DMS53 (cell line): Measurements from ENCODE around the gene UACA.

Experiments used
- DNase-seq: peaks from one replicate; lab custom pipeline; 2025; lab: John Stamatoyannopoulos, UW

The UACA gene

DNA sequence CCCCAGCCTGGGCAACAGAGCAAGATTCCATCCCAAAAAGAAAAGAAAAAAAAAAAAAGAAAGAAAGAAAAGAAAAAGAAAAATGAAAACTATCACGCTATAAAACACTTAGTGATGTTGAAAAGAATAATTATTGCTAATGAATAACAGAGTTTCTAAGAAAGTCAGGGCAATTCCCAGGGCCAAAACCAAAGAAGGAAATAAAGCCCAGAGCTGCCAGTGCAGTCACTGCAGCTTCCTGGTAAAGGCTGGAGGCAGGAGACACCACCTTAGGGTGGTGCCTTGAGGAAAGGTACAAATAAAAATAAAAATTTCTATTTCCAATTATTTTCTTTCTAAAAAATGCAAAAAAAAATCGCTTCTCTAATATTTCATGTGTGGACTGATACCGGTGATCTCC lies 19.7 kb upstream of the UACA start:
- DNase-seq = no peak

DNA sequence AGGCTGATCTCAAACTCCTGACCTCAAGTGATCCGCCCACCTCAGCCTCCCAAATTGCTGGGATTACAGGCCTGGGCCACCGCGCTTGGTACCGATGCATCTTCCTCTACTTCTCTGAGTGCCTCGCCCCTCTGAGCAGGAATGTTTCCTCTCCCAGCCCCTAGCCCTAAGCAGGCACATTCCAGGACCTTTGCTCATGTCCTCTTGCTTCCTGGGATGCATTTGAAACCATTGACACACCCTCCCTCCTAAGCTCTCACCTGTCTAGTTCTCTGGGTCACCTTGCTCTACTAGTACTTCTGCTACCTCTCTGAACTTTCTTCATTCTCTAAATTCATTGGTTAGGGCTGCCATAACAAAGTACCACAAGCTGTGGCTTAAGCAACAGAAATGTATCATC lies 17.9 kb upstream of the UACA start:
- DNase-seq = no peak

DNA sequence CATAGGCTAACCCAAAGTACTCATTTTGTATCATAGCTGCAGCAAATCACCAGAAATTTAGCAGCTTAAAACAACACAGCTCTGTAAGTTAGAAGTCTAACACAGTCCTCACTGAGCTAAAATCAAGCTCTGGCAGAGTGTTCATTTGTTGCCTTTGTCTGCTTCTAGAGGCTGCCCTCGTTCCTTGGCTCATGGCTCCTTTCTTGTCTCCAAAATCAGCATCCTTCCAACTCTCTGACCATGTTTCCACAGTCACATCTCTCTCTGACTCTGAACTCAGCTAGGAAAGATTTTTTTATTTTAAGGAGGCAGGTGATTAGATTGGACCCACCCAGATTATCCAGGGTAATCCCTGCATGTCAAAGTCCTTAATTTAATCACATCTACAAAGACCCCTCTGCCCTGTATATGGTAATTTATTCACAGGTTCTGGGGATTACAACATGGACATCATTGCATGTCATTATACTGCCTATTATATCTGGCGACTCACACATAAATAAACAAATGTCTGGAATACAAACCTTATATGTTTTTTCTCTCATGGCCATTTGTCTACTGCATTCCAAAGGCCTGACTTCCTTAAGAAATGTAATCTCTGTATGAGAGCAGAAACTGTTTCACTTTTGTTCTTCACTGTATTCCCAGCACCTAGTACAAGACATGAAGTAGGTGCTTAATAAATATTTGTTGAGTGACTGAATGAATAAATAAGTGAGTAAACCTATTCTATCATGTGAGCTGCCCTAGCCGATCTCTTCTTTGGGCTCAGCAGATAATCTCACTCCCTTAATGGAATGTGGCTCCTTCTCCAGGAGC lies 15.1 kb upstream of the UACA start:
- peak; percentile 27 for DNase-seq

DNA sequence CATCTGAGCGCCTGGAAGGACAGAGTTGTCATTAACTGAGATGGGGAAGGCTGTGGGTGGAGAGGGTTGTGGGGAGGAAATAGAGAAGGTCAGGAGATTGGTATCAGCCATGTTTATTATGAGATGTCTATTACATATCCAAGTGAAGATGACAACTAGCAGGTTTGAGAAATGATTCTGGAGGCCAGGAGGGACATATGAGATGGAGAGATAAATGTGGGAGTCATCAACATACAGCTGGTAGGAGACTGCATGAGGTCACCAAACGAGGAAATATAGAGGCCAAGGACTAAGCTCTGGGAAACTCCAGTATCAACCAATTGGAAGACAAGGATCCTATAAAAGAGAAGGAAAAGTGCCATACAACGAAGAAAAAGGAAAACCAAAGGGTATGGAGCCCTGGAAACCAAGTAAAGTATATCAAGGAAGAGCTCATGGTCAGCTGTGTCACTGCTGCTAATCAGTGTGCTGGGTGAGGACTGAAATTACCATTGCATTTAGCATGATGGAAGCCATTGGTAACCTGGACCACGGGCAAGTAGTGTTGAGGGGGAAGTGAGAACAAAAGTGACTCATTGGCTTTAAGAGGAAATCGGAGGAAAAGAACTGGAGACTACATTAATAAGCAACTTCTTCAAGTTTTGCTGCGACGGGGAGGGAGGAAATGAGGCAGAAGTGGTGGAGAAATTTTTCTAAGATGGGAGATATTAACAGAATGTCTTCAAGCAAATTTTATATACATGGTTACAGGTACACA lies 14.0 kb upstream of the UACA start:
- peak; percentile 22 for DNase-seq

DNA sequence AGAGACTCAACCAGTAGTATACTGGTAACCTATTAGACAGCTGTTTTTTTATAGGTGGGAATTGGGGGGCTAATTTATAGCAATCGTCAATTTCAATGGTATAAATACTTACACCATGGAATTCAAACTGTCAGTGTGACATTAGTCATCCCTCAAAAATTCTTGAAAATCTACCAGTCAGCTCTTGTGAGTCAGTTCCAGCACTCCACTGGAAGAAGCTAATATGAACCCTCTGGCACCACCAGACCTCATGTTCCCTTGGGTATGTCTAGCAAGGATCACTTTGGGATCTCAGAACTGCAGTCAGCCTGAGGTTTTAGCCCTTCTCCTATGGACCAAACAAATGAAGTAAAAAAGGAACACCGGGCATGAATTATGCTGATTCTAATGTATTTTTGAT lies 11.8 kb upstream of the UACA start:
- DNase-seq = no peak

DNA sequence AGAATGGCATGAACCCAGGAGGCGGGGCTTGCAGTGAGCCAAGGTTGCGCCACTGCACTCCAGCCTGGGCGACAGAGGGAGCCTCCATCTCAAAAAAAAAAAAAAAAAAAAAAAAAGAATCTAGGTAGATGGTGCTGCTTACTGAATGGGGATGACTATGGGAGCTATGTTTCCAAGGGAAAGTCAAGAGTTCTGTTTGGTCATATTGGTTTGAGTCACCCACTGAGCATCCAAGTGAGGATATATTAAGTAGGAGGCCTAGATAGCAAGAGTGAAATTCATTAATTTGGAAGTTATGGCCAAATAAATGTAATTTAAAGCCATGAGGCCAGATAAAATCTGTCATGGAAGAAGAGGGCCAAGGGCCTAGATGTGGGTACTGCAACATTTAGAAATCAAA lies 9.0 kb upstream of the UACA start:
- DNase-seq = no peak

DNA sequence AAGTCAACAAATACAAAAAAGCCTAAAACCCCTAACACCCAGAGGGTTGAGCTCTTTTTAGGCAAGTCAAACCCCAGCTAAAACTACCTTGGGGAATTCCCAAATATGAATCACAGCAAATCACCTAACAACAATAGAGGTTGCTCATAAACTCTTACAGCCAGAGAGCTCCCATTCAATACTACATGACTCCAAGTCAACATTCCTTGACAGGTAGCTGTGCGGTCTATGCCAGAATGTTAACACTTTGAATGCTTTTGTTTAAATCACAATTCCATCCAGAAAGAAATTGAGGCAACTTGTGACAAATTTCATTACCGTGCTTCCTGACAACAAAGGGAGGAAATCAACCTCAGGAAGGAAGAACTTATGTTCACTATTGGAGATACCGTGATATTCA lies 7.5 kb upstream of the UACA start:
- no peak for DNase-seq

DNA sequence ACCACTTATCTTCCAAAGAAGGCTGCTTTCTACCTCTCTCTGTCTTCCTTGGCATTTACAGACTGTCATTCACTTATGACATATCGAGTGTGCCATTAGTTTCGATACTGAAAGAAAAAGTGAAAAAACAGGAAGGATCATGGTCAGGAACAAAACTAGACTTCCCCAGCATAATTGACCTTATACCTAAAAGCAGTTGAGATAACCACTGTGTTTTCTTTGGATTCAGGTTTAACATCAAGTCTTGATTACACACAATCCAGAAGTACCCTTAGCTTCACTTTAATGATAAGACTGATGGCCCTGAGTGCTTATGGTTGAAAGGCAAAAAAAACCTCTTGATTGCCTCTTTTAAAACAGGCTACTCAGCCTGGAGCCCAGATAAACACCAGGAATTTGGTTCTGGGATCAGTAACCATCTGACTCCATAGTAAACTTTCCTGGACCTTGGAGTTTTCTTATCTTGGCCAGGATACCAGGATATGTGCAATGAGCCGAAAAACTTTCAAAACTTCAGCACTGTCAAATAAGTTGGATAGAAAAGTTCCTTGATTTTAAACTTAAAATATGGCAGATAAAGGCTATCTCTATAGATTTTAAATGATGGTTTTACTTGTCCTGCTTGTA lies 5.0 kb upstream of the UACA start:
- no peak for DNase-seq

DNA sequence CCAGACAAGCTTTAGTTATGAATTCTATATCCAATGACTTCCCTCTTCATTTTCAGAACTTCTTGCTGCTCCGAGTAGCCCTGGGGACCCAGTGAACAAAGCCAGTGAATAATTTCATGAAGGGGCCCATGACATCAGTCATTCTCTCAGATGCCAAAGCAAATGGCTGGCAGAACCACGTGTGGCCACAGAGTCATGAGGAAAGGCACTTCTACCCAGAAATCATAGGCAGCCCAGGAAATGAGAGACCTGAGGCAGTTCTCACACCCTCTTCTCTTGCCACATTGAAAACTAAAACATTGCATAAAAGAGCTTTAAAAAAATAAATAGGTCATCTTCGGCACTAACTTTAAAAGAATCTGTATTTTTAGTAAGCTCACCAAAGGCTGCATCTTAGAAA lies 4.3 kb upstream of the UACA start:
- no peak for DNase-seq

DNA sequence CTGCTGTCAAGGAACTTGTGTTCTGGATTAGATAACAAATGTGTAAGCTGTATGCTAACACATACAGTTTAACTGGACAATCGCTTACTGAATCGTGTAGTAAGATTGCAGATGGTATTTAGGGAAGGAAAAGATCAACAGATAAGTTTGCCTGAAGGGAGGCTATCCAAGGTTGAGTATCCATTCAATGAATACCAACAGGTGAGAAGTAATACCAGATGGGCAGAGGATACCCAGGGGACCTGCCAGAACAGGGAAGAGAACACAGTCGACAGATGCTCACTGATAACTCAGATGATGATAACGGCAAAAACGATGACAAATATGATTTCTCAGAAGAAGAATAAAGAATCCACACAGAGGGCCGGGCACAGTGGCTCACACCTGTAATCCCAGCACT lies 3.2 kb upstream of the UACA start:
- no peak for DNase-seq

DNA sequence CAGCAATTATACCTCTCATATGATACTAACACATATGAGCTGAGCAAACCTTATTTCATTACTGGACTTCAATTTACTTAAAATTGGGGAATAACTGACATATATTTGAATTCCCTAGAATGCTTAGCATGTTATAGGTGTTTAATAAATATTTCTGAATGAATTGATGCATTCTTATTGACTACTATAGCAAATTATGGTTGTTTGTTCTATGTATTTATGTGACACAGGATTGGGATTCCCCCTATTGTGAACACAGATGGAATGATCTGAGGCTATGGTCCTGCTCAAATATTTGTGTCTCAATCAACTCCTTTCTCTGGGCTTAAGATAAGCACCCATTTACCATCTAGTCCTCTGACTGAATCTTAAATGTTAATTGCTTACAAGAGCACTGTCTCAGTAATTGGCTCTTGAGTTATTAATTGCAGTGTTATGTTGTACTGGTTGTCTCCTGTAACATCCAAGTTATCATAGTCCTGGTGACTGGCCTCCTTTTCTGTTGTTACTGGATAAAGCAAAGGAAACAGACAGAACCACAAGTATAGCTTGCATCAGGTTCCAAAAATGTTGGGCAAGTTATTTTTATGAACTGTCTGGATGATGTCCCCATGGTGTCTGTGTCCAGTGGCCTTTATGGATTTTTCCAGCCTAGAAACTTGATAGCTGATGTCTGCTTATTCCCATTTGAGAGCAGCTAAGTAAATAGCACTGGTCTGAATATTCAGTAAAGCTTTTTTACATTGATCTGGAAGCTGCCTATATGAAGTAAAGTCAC lies 2.3 kb upstream of the UACA start:
- no peak for DNase-seq

DNA sequence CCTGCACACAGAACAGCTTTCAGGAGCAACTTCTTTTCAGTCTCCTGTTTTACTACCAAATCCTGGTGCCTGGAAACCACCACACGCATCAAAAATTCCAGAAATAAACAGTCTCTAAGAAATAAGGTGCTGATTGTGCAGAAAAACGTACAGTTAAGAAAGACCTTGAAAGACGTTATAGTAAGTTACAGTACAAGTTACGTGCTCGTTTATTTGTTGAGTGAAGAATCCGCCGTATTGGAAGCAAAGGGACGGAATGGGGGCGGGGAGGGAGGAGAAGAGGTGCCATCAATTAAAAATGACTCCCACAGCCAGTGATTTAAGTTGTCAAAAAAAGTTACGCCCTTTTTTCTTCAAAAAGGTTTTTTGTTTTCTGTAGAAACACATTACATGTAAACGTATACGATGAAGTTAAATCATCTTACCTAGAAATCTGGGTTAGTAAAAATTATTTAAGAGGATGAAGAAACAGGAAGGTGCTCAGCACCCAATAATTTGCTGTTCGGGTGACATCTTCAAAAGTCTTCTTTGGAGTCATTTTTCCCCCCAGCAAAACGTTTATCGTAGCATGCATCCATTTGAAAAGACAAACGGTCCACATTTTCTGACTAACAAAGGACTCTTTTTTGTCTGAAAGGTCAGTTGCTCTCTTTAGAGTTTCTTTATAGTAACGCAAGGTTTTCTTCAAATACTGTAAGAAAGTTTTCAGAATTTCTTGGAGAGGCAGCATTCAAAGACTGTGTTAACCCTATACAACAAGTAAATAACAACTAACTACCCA lies 782 bp upstream of the UACA start:
- peak; percentile 36 for DNase-seq

DNA sequence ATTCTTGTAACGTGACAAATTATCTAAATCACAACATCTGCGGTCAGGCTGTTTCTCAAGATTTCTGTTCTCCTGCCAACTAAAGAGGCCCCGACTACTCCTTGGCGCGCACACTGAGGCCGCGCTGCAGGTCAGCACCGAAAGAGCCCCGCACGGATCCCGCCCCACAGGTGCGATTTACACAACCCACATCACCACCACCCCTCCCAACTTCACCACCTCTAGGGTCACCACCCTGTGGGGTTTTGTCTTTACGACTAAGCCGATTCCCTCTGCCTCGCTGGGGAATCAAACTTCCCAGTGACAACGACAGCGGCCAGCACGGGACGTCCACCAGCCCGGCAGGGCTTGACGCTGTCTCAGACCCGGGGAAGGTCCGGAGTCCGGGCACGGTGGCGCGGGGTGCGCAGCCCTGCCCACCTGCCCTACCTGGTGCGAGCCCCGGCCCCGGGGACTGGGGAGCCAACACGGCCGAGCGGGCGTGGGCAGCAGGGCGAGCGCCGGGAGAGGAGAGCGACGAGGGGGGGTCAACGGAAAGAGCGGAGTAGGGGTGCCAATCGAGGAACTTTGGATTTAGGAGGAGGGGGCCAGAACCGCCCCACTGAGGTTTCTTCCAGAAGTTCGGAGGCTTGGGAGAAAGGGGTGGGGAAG lies 764 bp downstream of the UACA start:
- DNase-seq = peak; percentile 71

DNA sequence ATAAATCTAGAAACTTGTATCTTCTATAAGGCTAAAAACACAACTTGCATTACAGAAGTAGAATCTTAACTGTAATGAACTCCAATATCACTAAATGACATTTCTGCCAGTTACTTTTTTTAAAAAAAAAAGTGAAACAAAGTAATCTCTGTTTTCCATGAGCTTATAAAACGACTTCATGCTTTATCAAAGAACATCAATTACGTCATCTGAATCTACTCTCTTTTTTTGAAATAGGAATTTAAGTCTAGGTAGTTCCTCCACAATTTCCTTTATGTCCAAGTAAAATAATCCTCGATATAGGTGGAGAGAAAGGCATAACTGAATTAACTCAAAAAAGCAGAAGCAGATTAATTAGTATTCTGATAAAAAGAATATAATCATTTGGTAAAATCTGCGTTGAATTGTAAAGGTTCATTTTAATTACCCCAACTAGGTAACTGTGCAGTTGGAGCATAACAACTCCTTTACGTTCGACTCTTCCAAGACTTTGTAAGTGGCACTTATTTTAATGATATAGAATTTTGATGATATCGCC lies 1.4 kb downstream of the UACA start:
- peak; percentile 22 for DNase-seq

DNA sequence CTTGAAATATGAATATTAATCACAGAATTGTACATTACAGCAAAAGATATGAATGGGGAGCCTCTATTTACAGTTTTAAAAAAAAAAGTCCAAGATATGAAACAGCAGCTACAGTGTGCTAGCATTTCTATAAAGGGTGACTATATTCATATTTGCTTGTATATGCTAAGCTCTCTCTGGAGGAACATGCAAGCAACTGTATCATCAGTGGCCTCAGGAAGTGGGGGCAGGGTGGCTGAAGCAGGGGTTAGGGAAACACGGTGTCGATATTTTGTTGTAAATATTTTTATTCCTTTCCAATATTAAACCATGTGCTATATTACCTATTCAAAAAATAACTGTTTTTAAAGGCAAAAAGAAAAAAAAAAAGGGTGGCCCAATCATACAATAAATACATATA lies 2.3 kb downstream of the UACA start:
- peak; percentile 18 for DNase-seq

DNA sequence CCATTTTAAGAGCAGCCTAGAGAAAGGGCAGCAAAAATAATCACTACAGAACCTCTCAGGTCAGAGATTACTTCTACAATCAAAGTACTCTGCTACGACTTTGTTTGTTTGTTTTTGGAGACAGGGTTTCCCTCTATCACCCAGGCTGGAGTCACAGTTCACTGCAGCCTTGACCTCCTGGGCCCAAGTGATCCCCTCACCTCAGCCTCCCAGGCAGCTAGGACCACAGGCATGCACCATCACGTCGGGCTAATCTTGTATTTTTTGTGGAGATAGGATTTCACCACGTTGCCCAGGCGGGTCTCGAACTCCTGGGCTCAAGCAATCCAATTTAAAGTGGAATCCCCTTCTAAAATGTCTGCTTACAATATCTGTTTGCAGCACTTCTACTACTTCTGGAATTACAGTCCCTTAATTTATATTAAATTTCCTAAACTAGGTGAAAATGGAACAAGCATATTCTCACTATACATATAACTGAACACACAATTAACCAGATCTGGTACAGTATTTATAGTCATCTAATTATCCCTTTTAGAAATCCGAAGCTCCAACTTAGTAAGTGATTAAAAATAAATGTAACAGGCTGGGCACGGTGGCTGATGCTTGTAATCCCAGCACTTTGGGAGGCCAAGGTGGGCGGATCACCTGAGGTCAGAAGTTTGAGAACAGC lies 4.4 kb downstream of the UACA start:
- no peak for DNase-seq

DNA sequence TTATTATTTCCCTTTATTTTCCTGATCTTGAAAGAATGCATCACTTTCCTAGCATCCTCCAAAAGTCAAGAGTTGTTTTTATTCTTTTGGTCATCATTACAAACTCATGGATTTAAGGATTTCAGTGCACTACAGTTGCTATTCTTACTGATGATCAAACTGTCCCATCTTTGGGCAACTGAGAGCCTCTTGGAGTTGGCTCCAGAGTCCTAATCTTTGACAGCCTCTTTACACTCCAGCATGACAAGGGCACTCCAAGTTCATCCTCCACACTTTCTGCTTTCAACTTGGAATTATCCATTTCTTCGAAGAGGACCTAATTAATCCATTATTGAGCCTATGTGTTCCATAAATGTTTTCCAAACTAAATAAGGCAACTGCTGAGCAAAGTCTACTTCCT lies 5.7 kb downstream of the UACA start:
- DNase-seq = no peak

DNA sequence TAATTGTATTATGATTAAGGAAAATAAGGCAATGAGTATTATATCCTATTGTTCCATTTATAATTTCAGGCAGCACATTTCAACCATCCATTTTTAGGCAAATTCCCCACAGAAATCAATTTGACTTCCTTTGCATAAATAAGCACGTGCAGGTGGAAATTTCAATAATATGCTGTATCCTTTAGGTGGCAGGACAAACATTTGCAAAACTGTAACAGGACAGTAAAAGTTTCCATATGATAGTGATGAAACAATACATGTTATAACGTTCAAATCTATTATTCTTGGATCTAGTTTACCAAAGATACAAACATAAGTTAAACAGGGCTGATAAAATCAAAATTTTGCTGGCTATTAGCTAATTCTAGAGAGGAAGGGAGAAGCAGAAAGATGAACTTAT lies 8.5 kb downstream of the UACA start:
- no peak for DNase-seq

DNA sequence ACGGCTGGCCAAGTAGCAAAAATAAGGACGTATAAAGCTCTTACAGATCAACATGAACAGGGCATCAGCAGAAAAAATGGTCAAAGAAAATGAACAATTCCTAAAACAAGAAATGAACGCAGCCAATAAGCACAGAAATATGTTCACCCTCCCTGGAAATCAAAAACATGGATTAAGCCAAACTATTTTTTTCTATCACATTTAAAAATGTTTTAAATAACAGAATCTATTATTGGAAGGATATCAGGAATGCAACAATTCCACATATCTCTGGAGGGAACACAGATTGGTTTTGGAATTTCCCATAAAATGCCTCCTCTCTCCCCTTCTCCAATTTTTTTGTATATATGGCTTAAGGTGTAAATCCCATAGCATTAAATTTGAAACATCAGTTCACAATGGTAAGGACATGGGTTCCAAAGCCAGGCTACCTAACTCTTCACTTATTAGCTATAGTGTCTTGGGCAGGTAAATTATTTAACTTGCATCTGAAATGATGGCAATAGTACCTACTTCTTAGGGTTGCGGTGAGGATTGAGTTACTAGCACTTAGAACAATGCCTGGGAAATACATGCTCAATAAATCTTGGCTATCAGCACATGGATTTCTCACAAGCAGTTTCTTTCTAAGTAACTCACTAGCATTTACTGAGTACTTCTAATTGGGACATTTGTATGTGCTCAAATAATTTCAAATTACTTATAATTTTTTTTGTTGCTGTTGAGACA lies 10.1 kb downstream of the UACA start:
- no peak for DNase-seq
